HepG2 (cell line): ENCODE measurements around the gene TGFBI. TPM values are rescaled to one million over a fixed set of nuclear protein-coding genes. Genes with fewer than 3 reads are reported as not detected.
A peak's percentile ranks its signal among the peaks of the same experiment; 100 is the strongest.

Experiments
- DNMT1 ChIP-seq: sonication (generic); formaldehyde crosslinking; IDR thresholded peaks from 2 replicates; pipeline ENCODE4 v1.5.1; 2020; ENCODE audit warnings: mild to moderate bottlenecking, missing genetic modification reagents
- DNMT3B ChIP-seq: conservative IDR thresholded peaks from 2 replicates; pipeline ENCODE4 v1.6.1; 2016; ENCODE audit warnings: missing biosample characterization, control low read depth
- GMEB1 ChIP-seq: sonication (generic); formaldehyde crosslinking; IDR thresholded peaks from 2 replicates; pipeline ENCODE4 v1.5.1; 2020; ENCODE audit warnings: missing genetic modification reagents, mild to moderate bottlenecking, borderline replicate concordance
- HDAC2 ChIP-seq: sonication (generic); formaldehyde crosslinking; IDR thresholded peaks from 2 replicates; pipeline ENCODE4 v1.4.0; 2020; ENCODE audit warnings: missing genetic modification reagents
- JUN ChIP-seq: sonication (generic); formaldehyde crosslinking; IDR thresholded peaks from 2 replicates; pipeline ENCODE4 v1.4.0; 2020; ENCODE audit warnings: mild to moderate bottlenecking, missing genetic modification reagents
- MAFK ChIP-seq, 2 experiments: IDR thresholded peaks in 1 of 2; conservative IDR thresholded peaks in 1 of 2; 2 replicates each; pipeline ENCODE4 v1.6.1; 2011; ENCODE audit warnings: improper control_type of control experiment in 2 of 2, low read length in 2 of 2
- MBNL3 ChIP-seq: fragments of 250-450 bp; sonication (Bioruptor Pico); conservative IDR thresholded peaks from 2 replicates; pipeline ENCODE4 v1.8.0; 2022; ENCODE audit warnings: mild to moderate bottlenecking, inconsistent platforms
- SETDB1 ChIP-seq: sonication (generic); formaldehyde crosslinking; IDR thresholded peaks from 2 replicates; pipeline ENCODE4 v1.5.1; 2020; ENCODE audit warnings: missing genetic modification reagents, mild to moderate bottlenecking, borderline replicate concordance
- SP140L ChIP-seq: sonication (generic); formaldehyde crosslinking; IDR thresholded peaks from 2 replicates; pipeline ENCODE4 v1.4.0; 2020; ENCODE audit warnings: missing genetic modification reagents, borderline replicate concordance
- SP5 ChIP-seq: IDR thresholded peaks from 2 replicates; pipeline ENCODE4 v1.6.1; 2016; ENCODE audit warnings: low read depth, borderline replicate concordance
- SPEN ChIP-seq: sonication (generic); formaldehyde crosslinking; IDR thresholded peaks from 2 replicates; pipeline ENCODE4 v1.5.1; 2020; ENCODE audit warnings: low read depth, mild to moderate bottlenecking, missing genetic modification reagents
- TAF1 ChIP-seq: sonication (generic); formaldehyde crosslinking; IDR thresholded peaks from 2 replicates; pipeline ENCODE4 v1.4.0; 2020; ENCODE audit warnings: missing genetic modification reagents
- THRA ChIP-seq: sonication (generic); formaldehyde crosslinking; IDR thresholded peaks from 2 replicates; pipeline ENCODE4 v1.4.0; 2020; ENCODE audit warnings: missing genetic modification reagents, borderline replicate concordance
- ZBTB20 ChIP-seq: sonication (generic); formaldehyde crosslinking; IDR thresholded peaks from 2 replicates; pipeline ENCODE4 v1.8.1; 2023; ENCODE audit warnings: missing genetic modification reagents, low read depth, mild to moderate bottlenecking, borderline replicate concordance
- ZFY ChIP-seq: sonication (generic); formaldehyde crosslinking; IDR thresholded peaks from 2 replicates; pipeline ENCODE4 v1.4.0; 2020; ENCODE audit warnings: missing genetic modification reagents
- ZMAT3 ChIP-seq: sonication (generic); formaldehyde crosslinking; conservative IDR thresholded peaks from 2 replicates; pipeline ENCODE4 v1.7.0; 2021; ENCODE audit warnings: missing genetic modification reagents
- ZNF317 ChIP-seq: sonication (generic); formaldehyde crosslinking; IDR thresholded peaks from 2 replicates; pipeline ENCODE4 v1.5.0; 2020; ENCODE audit warnings: mild to moderate bottlenecking, missing genetic modification reagents
- ZNF331 ChIP-seq: sonication (generic); formaldehyde crosslinking; IDR thresholded peaks from 2 replicates; pipeline ENCODE4 v1.4.0; 2020; ENCODE audit warnings: missing genetic modification reagents
- ZNF512B ChIP-seq: sonication (generic); formaldehyde crosslinking; IDR thresholded peaks from 2 replicates; pipeline ENCODE4 v1.5.1; 2020; ENCODE audit warnings: missing genetic modification reagents, mild to moderate bottlenecking, borderline replicate concordance
- ZNF598 ChIP-seq: sonication (generic); formaldehyde crosslinking; IDR thresholded peaks from 2 replicates; pipeline ENCODE4 v1.5.1; 2020; ENCODE audit warnings: mild to moderate bottlenecking, missing genetic modification reagents, borderline replicate concordance
- ZNF710 ChIP-seq: sonication (generic); formaldehyde crosslinking; IDR thresholded peaks from 2 replicates; pipeline ENCODE4 v1.5.0; 2020; ENCODE audit warnings: mild to moderate bottlenecking, missing genetic modification reagents, borderline replicate concordance
- polyA plus RNA-seq, 8 experiments: library from polyadenylated mRNA; depleted of rRNA in 3 of 8; stranded (reverse) in 7 of 8; unstranded in 1 of 8; fragments of >200 nt; fragmentation: Illumina TruSeq in 4 of 8; extraction: Trizol in 4 of 8; gene quantifications; 2 replicates each; pipeline versions ENCODE4 v1.2.1 to v1.2.3, GENCODE V29; 2011 to 2016; ENCODE audit warnings: low read depth in 4 of 8, missing spikeins in 1 of 8, mixed read lengths in 1 of 8; ENCODE audit not compliant: insufficient read depth in 1 of 8
- total RNA-seq, 5 experiments: library from RNA; depleted of rRNA; stranded (reverse); fragments of >200 nt; fragmentation: Illumina TruSeq; extraction: Trizol; gene quantifications; 2 replicates each; pipeline ENCODE4 v1.2.3, GENCODE V29; 2016; ENCODE audit warnings: low read depth in 1 of 5

TGFBI gene
- total and polyA plus RNA-seq, 2 of the 13 experiments (the other 11 are each of a cell fraction or from before 2014, with no cell fraction given), result 275 to 457 TPM

GRCh38 chr5:136053336-136054141 lies 24.8 kb downstream of the TGFBI start (continued):
- TF ChIP-seq ZNF512B (CRISPR knock-in tag) (peak; percentile 48; the same call in 1 of the 2 replicates), ZMAT3 (peak; percentile 79; the same call in 1 of the 2 replicates), ZBTB20 (peak; percentile 95), DNMT1 (0 out of 2 replicates have a peak, but pooled peaks have one; percentile 53), HDAC2 (CRISPR knock-in tag) (peak; percentile 95), DNMT3B (CRISPR knock-in tag) (peak; percentile 74; the same call in 1 of the 2 replicates), SPEN (CRISPR knock-in tag) (peak; percentile 77; the same call in 1 of the 2 replicates), THRA (CRISPR knock-in tag) (peak; percentile 82), SP140L (CRISPR knock-in tag) (peak; percentile 34; the same call in 1 of the 2 replicates), SETDB1 (CRISPR knock-in tag) (no peak), SP5 (CRISPR knock-in tag) (peak; percentile 80), ZFY (CRISPR knock-in tag) (peak; percentile 48), GMEB1 (peak; percentile 49; the same call in 1 of the 2 replicates), ZNF710 (CRISPR knock-in tag) (peak; percentile 83; the same call in 1 of the 2 replicates), MBNL3 (CRISPR knock-in tag) (no peak), JUN (CRISPR knock-in tag) (peak; percentile 100), ZNF317 (peak; percentile 56), TAF1 (CRISPR knock-in tag) (peak; percentile 51; the same call in 1 of the 2 replicates), ZNF598 (CRISPR knock-in tag) (no peak), MAFK (conservative IDR thresholded peaks at IDR 0.05 in 1 of 2, IDR thresholded peaks at IDR 0.05 in 1 of 2; ENCODE audit: low read length in 2 of 2) (peak; percentile 1 to 28; a peak in 1 of 4 replicates), ZNF331 (CRISPR knock-in tag) (peak; percentile 91; the same call in 1 of the 2 replicates)
